ENCODE data around the gene BTF3L4.

BTF3L4 gene

GRCh38 chr1:52032124-52032784 is 23.8 kb upstream of the BTF3L4 start:
- TF ChIP-seq CTCF (IDR thresholded peaks at IDR 0.05), result no peak
- DNase-seq (ENCODE audit: low spot score), result no peak
- peak overlapping the region; percentile 86 for H3K4me3 ChIP-seq
- peak overlapping the region; percentile 78 to 91 for H3K27ac ChIP-seq

DNA sequence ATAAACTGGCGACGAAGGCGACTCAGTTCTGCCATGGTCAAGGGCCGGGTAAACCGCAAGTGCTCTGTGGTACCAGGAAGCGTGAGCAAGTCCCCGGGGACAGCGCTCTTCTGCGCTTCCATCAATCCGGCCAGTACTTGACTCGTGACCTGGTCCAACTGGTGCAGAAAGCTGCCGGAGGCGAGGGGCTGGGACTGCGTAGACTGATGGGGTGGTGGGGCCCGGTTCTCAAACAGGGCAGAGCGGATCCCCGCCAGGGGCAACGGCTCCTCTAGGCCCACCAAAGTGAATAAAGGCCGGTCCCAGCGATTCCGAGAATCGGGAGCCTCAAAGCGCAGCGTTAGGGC is 23.3 kb upstream of the BTF3L4 start:
- Histone ChIP-seq H3K27ac (peak overlapping the region; percentile 78 to 91), H3K4me3 (peak overlapping the region; percentile 86)
- no peak for TF ChIP-seq CTCF (IDR thresholded peaks at IDR 0.05)
- DNase-seq (ENCODE audit: low spot score), result peak; percentile 76

- H3K27ac ChIP-seq, result peak within 1 kb of the TSS; percentile 78 to 91
- DNase-seq (ENCODE audit: low spot score), result peak; percentile 89
- no peak for TF ChIP-seq CTCF (IDR thresholded peaks at IDR 0.05)
- peak within 1 kb of the TSS; percentile 86 for H3K4me3 ChIP-seq
Observed at GRCh38 chr1:52033190-52034049, 22.7 kb upstream of the BTF3L4 start, which contains the start of gene KTI12. TSS of gene KTI12 (minus strand) at chr1:52033810. CDS start at chr1:52033761, 49 bp downstream.

DNA sequence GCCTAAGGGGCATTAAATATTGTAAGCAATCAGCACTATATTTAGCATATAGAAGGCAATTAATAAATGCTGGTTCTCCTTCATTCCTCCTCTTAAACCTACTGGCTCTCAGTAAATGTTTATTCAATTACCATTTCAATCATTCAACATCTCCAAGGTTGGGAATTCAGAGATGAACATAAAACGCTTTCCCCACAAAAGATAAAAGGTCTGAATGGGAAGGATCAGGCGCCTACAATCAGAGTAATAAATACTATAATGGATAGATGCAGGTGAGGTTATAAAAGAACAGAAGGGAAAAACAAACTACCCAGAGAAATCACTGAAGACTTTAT is 22.1 kb upstream of the BTF3L4 start:
- H3K27ac ChIP-seq, result peak overlapping the region; percentile 78 to 91
- DNase-seq (ENCODE audit: low spot score), result no peak
- TF ChIP-seq CTCF (IDR thresholded peaks at IDR 0.05), result no peak

DNA sequence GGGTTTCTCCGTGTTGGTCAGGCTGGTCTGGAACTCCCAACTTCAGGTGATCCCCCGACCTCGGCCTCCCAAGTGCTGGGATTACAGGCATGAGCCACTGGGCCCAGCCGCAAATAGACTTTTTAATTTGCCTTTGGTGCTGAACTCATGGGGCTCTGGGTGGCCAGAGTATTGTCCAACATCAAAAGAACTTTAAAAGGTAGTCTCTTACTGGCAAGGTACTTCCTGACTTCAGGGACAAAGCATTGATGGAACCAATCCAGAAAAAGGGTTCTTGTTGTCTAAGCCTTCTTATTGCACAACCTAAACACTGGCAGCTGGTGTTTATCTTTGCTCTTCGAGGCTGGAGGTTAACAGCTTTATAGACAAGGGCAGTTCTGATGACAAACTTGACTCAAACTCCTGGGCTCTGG is 18.7 kb upstream of the BTF3L4 start:
- no peak for TF ChIP-seq CTCF (IDR thresholded peaks at IDR 0.05)
- no peak for DNase-seq (ENCODE audit: low spot score)
- H3K4me3 ChIP-seq, result no peak overlapping the region
- no peak overlapping the region for H3K27ac ChIP-seq

More for the DNA sequence above, 22.1 kb upstream of the BTF3L4 start:
- H3K4me3 ChIP-seq, result peak overlapping the region; percentile 86

- Histone ChIP-seq H3K27ac (no peak overlapping the region), H3K4me3 (no peak overlapping the region)
Observed at GRCh38 chr1:52037909-52038308, 18.2 kb upstream of the BTF3L4 start.

More at GRCh38 chr1:52037909-52038308, 18.2 kb upstream of the BTF3L4 start:
- DNase-seq (ENCODE audit: low spot score), result no peak
- no peak for TF ChIP-seq CTCF (IDR thresholded peaks at IDR 0.05)
